T-helper 1 cell treated with Interleukin-12 subunit alpha and Interleukin-12 subunit beta and Interleukin-4 antibody, amounts not matched to agents 30 μg/mL and 1 μg/mL, for 36 hours (primary cell): ENCODE measurements around the gene PIK3R4.

Experiments used
- H3K27ac Mint-ChIP-seq: one replicate; pipeline ENCODE4 v1.8.0; 2021; ENCODE audit warnings: mild to moderate bottlenecking, mixed read lengths
- H3K27me3 Mint-ChIP-seq: one replicate; pipeline ENCODE4 v1.8.0; 2021; ENCODE audit warnings: low read depth, mixed read lengths
- H3K36me3 Mint-ChIP-seq: one replicate; pipeline ENCODE4 v1.8.0; 2021; ENCODE audit warnings: low read depth, mixed read lengths
- H3K4me1 Mint-ChIP-seq: one replicate; pipeline ENCODE4 v1.8.0; 2021; ENCODE audit warnings: low read depth, mixed read lengths
- H3K4me3 Mint-ChIP-seq: one replicate; pipeline ENCODE4 v1.8.0; 2021; ENCODE audit warnings: mild to moderate bottlenecking, moderate library complexity, mixed read lengths
- H3K9me3 Mint-ChIP-seq: one replicate; pipeline ENCODE4 v1.8.0; 2021; ENCODE audit warnings: mixed read lengths

PIK3R4 gene

GRCh38 chr3:130746246-130747039 lies at the start of gene PIK3R4:
Gene PIK3R4 (minus strand): TSS chr3:130746829. CDS start chr3:130745218, 1,611 bp downstream.
- no peaks in the 10 kb centered on the region for H3K9me3 Mint-ChIP-seq
- peak within 1 kb of the TSS; percentile 96 for H3K4me3 Mint-ChIP-seq
- H3K27me3 Mint-ChIP-seq = no peaks in the 10 kb centered on the region
- H3K27ac Mint-ChIP-seq = peak within 1 kb of the TSS; percentile 98
- peaks cover 39% of the 10 kb centered on the region for H3K4me1 Mint-ChIP-seq
- H3K36me3 Mint-ChIP-seq = peaks cover 8% of the 10 kb centered on the region

- H3K27me3 Mint-ChIP-seq = peaks cover 48% of the 10 kb centered on the region
- no peak overlapping the region for H3K27ac Mint-ChIP-seq
- H3K4me1 Mint-ChIP-seq = no peaks in the 10 kb centered on the region
- no peaks in the 10 kb centered on the region for H3K36me3 Mint-ChIP-seq
- no peak overlapping the region for H3K4me3 Mint-ChIP-seq
- no peaks in the 10 kb centered on the region for H3K9me3 Mint-ChIP-seq
Measured at GRCh38 chr3:130795396-130795795, 48.8 kb upstream of the PIK3R4 start.

GRCh38 chr3:130792246-130792645 lies 45.6 kb upstream of the PIK3R4 start:
- Mint-ChIP-seq H3K27me3 (peaks cover 34% of the 10 kb centered on the region), H3K4me1 (no peaks in the 10 kb centered on the region), H3K9me3 (no peaks in the 10 kb centered on the region), H3K4me3 (no peak overlapping the region), H3K36me3 (no peaks in the 10 kb centered on the region), H3K27ac (no peak overlapping the region)

- H3K4me3 Mint-ChIP-seq = no peak overlapping the region
- H3K4me1 Mint-ChIP-seq = no peaks in the 10 kb centered on the region
- H3K27ac Mint-ChIP-seq = no peak overlapping the region
- peaks cover 40% of the 10 kb centered on the region for H3K27me3 Mint-ChIP-seq
- H3K36me3 Mint-ChIP-seq = no peaks in the 10 kb centered on the region
- no peaks in the 10 kb centered on the region for H3K9me3 Mint-ChIP-seq
Measured at GRCh38 chr3:130789782-130790322, 43.2 kb upstream of the PIK3R4 start.

GRCh38 chr3:130787422-130788068 lies 40.9 kb upstream of the PIK3R4 start:
- no peaks in the 10 kb centered on the region for H3K9me3 Mint-ChIP-seq
- H3K4me1 Mint-ChIP-seq = no peaks in the 10 kb centered on the region
- no peak overlapping the region for H3K4me3 Mint-ChIP-seq
- H3K27ac Mint-ChIP-seq = no peak overlapping the region
- peaks cover 27% of the 10 kb centered on the region for H3K27me3 Mint-ChIP-seq
- H3K36me3 Mint-ChIP-seq = no peaks in the 10 kb centered on the region

- Mint-ChIP-seq H3K27ac (no peak overlapping the region), H3K4me1 (no peaks in the 10 kb centered on the region), H3K4me3 (no peak overlapping the region), H3K27me3 (peaks cover 19% of the 10 kb centered on the region), H3K9me3 (no peaks in the 10 kb centered on the region), H3K36me3 (no peaks in the 10 kb centered on the region)
Measured at GRCh38 chr3:130786306-130786705, 39.7 kb upstream of the PIK3R4 start.

- H3K27me3 Mint-ChIP-seq = peaks cover 19% of the 10 kb centered on the region
- no peak overlapping the region for H3K4me3 Mint-ChIP-seq
- H3K4me1 Mint-ChIP-seq = no peaks in the 10 kb centered on the region
- H3K9me3 Mint-ChIP-seq = no peaks in the 10 kb centered on the region
- H3K36me3 Mint-ChIP-seq = no peaks in the 10 kb centered on the region
- H3K27ac Mint-ChIP-seq = no peak overlapping the region
Measured at GRCh38 chr3:130783629-130784028, 37.0 kb upstream of the PIK3R4 start.

- Mint-ChIP-seq H3K4me3 (no peak overlapping the region), H3K27me3 (peaks cover 9% of the 10 kb centered on the region), H3K9me3 (no peaks in the 10 kb centered on the region), H3K36me3 (no peaks in the 10 kb centered on the region), H3K4me1 (no peaks in the 10 kb centered on the region), H3K27ac (no peak overlapping the region)
Measured at GRCh38 chr3:130779486-130779885, 32.9 kb upstream of the PIK3R4 start.

GRCh38 chr3:130779031-130779430 lies 32.4 kb upstream of the PIK3R4 start:
- H3K27ac Mint-ChIP-seq = no peak overlapping the region
- H3K4me3 Mint-ChIP-seq = no peak overlapping the region
- peaks cover 9% of the 10 kb centered on the region for H3K27me3 Mint-ChIP-seq
- H3K9me3 Mint-ChIP-seq = no peaks in the 10 kb centered on the region
- H3K4me1 Mint-ChIP-seq = no peaks in the 10 kb centered on the region
- no peaks in the 10 kb centered on the region for H3K36me3 Mint-ChIP-seq

- no peak overlapping the region for H3K4me3 Mint-ChIP-seq
- H3K27me3 Mint-ChIP-seq = peaks cover 19% of the 10 kb centered on the region
- H3K9me3 Mint-ChIP-seq = no peaks in the 10 kb centered on the region
- no peaks in the 10 kb centered on the region for H3K36me3 Mint-ChIP-seq
- no peak overlapping the region for H3K27ac Mint-ChIP-seq
- no peaks in the 10 kb centered on the region for H3K4me1 Mint-ChIP-seq
Measured at GRCh38 chr3:130773366-130773765, 26.7 kb upstream of the PIK3R4 start.

- Mint-ChIP-seq H3K36me3 (no peaks in the 10 kb centered on the region), H3K9me3 (no peaks in the 10 kb centered on the region), H3K4me1 (no peaks in the 10 kb centered on the region), H3K27me3 (peaks cover 26% of the 10 kb centered on the region), H3K27ac (no peak overlapping the region), H3K4me3 (no peak overlapping the region)
Measured at GRCh38 chr3:130772129-130772528, 25.5 kb upstream of the PIK3R4 start.

- no peaks in the 10 kb centered on the region for H3K36me3 Mint-ChIP-seq
- no peaks in the 10 kb centered on the region for H3K4me1 Mint-ChIP-seq
- no peak overlapping the region for H3K4me3 Mint-ChIP-seq
- no peak overlapping the region for H3K27ac Mint-ChIP-seq
- H3K27me3 Mint-ChIP-seq = peaks cover 32% of the 10 kb centered on the region
- H3K9me3 Mint-ChIP-seq = no peaks in the 10 kb centered on the region
Measured at GRCh38 chr3:130770644-130771043, 24.0 kb upstream of the PIK3R4 start.

- H3K27ac Mint-ChIP-seq = no peak overlapping the region
- H3K27me3 Mint-ChIP-seq = peaks cover 23% of the 10 kb centered on the region
- H3K4me1 Mint-ChIP-seq = peaks cover 6% of the 10 kb centered on the region
- H3K4me3 Mint-ChIP-seq = no peak overlapping the region
- no peaks in the 10 kb centered on the region for H3K36me3 Mint-ChIP-seq
- H3K9me3 Mint-ChIP-seq = no peaks in the 10 kb centered on the region
Measured at GRCh38 chr3:130761730-130762311, 15.2 kb upstream of the PIK3R4 start.

- no peak overlapping the region for H3K4me3 Mint-ChIP-seq
- peaks cover 17% of the 10 kb centered on the region for H3K27me3 Mint-ChIP-seq
- H3K27ac Mint-ChIP-seq = no peak overlapping the region
- H3K9me3 Mint-ChIP-seq = no peaks in the 10 kb centered on the region
- H3K36me3 Mint-ChIP-seq = no peaks in the 10 kb centered on the region
- H3K4me1 Mint-ChIP-seq = peaks cover 6% of the 10 kb centered on the region
Measured at GRCh38 chr3:130760922-130761321, 14.3 kb upstream of the PIK3R4 start.
